ENCODE results near the gene TMPRSS15.

DNA sequence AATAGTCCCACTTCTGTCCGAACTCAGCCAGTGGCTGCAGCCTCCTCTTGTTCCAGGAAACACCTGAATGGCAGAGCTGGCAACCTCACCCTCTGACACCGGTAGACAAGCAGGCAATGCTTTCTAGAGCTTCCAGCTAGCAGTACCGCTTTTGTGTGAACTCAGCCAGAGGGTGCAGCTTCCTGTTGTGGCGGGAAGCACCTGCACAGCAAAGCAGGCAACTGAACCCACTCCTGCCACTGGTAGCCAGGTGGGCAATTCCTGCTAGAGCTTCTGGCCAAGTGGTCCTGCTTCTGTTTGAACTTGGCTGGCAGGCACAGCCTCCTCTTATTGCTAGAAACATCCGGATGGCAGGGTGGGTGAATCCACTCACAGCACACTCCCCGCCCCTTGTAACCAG lies 40.1 kb upstream of the TMPRSS15 start:
- TF ChIP-seq, protein P1, sequence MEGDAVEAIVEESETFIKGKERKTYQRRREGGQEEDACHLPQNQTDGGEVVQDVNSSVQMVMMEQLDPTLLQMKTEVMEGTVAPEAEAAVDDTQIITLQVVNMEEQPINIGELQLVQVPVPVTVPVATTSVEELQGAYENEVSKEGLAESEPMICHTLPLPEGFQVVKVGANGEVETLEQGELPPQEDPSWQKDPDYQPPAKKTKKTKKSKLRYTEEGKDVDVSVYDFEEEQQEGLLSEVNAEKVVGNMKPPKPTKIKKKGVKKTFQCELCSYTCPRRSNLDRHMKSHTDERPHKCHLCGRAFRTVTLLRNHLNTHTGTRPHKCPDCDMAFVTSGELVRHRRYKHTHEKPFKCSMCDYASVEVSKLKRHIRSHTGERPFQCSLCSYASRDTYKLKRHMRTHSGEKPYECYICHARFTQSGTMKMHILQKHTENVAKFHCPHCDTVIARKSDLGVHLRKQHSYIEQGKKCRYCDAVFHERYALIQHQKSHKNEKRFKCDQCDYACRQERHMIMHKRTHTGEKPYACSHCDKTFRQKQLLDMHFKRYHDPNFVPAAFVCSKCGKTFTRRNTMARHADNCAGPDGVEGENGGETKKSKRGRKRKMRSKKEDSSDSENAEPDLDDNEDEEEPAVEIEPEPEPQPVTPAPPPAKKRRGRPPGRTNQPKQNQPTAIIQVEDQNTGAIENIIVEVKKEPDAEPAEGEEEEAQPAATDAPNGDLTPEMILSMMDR (IDR thresholded peaks at IDR 0.05; ENCODE audit: insufficient read depth, low read length, poor library complexity, severe bottlenecking), result no peak
- no peak for TF ChIP-seq EZH2phosphoT487 (conservative IDR thresholded peaks at IDR 0.05; ENCODE audit: low read length)

Data from SU-DHL-6 (cell line).